OCI-LY1 (cell line): ENCODE measurements around the gene PRIM1.

Experiments
- H2AFZ ChIP-seq: fragments of 200-600 bp; sonication (generic), shearing (Covaris generic); 2 replicates; pipeline ENCODE4 v1.6.0; 2014; ENCODE audit warnings: antibody characterized with exemption, mild to moderate bottlenecking, low read length
- H3F3A ChIP-seq: fragments of 200-600 bp; sonication (generic), shearing (Covaris generic); 2 replicates; pipeline ENCODE4 v1.6.0; 2014; ENCODE audit warnings: mild to moderate bottlenecking, antibody characterized with exemption, low read length, moderate library complexity; ENCODE audit not compliant: insufficient read depth
- H3K27ac ChIP-seq: fragments of 200-600 bp; sonication (generic); 2 replicates; pipeline ENCODE4 v1.5.1; 2014; ENCODE audit warnings: low read length, mixed run types, mild to moderate bottlenecking, low read depth; ENCODE audit not compliant: poor library complexity, severe bottlenecking
- H3K27me3 ChIP-seq: fragments of 200-600 bp; sonication (generic); 2 replicates; pipeline ENCODE4 v1.6.0; 2014; ENCODE audit warnings: antibody characterized with exemption, mild to moderate bottlenecking, low read length, moderate library complexity; ENCODE audit not compliant: insufficient read depth
- H3K36me3 ChIP-seq: fragments of 200-600 bp; sonication (generic); 2 replicates; pipeline ENCODE4 v1.6.1; 2014; ENCODE audit warnings: mild to moderate bottlenecking, antibody characterized with exemption, low read length, moderate library complexity, mixed read lengths; ENCODE audit not compliant: insufficient read depth
- H3K4me1 ChIP-seq: fragments of 200-600 bp; sonication (generic); 2 replicates; pipeline ENCODE4 v1.5.1; 2014; ENCODE audit warnings: mild to moderate bottlenecking, low read length, moderate library complexity; ENCODE audit not compliant: insufficient read depth, severe bottlenecking
- H3K4me2 ChIP-seq: fragments of 200-600 bp; sonication (generic), shearing (Covaris generic); 2 replicates; pipeline ENCODE4 v1.6.1; 2014; ENCODE audit warnings: low read length
- H3K4me3 ChIP-seq: fragments of 200-600 bp; sonication (generic); 2 replicates; pipeline ENCODE4 v1.5.1; 2014; ENCODE audit warnings: low read length, low read depth, mild to moderate bottlenecking, mixed read lengths; ENCODE audit not compliant: poor library complexity, severe bottlenecking
- H3K79me2 ChIP-seq: fragments of 200-600 bp; shearing (Covaris generic); 2 replicates; pipeline ENCODE4 v1.6.1; 2016; ENCODE audit warnings: mixed run types, low read length, mixed read lengths; ENCODE audit not compliant: insufficient read depth
- H3K9ac ChIP-seq: fragments of 200-600 bp; sonication (generic), shearing (Covaris generic); 2 replicates; pipeline ENCODE4 v1.6.1; 2014; ENCODE audit warnings: mild to moderate bottlenecking, low read length, mixed read lengths
- H3K9me2 ChIP-seq: fragments of 200-600 bp; sonication (generic), shearing (Covaris generic); 2 replicates; pipeline ENCODE4 v1.6.1; 2014; ENCODE audit warnings: low read depth, mild to moderate bottlenecking, low read length, mixed read lengths
- H3K9me3 ChIP-seq: fragments of 200-600 bp; shearing (Covaris generic); 2 replicates; pipeline ENCODE4 v1.6.1; 2014; ENCODE audit warnings: low read length, mixed read lengths
- H4K20me1 ChIP-seq: fragments of 200-600 bp; sonication (generic), shearing (Covaris generic); 2 replicates; pipeline ENCODE4 v1.6.0; 2016; ENCODE audit warnings: mild to moderate bottlenecking, low read length; ENCODE audit not compliant: insufficient read depth
- EZH2 ChIP-seq: fragments of 200-600 bp; sonication (generic), shearing (Covaris generic); IDR thresholded peaks from 2 replicates; pipeline ENCODE4 v1.8.0; 2017; ENCODE audit warnings: borderline replicate concordance, mixed run types, mild to moderate bottlenecking, antibody characterized with exemption, low read length, moderate library complexity, mixed read lengths
- TF ChIP-seq, protein P1 (sequence below): fragments of 200-600 bp; sonication (generic), shearing (Covaris generic); IDR thresholded peaks from 2 replicates; pipeline ENCODE4 v1.5.1; 2017; ENCODE audit warnings: mild to moderate bottlenecking, antibody characterized with exemption, low read length, moderate library complexity, mixed read lengths

The PRIM1 gene

GRCh38 chr12:56688129-56688845, 63.8 kb downstream of the PRIM1 start, which contains the start of gene PTGES3:
PTGES3 (minus strand) TSS chr12:56688284; CDS start chr12:56687999, 285 bp downstream.
- H3K27ac ChIP-seq = peak within 1 kb of the TSS; percentile 94
- TF ChIP-seq EZH2 = no peak
- TF ChIP-seq, protein P1, sequence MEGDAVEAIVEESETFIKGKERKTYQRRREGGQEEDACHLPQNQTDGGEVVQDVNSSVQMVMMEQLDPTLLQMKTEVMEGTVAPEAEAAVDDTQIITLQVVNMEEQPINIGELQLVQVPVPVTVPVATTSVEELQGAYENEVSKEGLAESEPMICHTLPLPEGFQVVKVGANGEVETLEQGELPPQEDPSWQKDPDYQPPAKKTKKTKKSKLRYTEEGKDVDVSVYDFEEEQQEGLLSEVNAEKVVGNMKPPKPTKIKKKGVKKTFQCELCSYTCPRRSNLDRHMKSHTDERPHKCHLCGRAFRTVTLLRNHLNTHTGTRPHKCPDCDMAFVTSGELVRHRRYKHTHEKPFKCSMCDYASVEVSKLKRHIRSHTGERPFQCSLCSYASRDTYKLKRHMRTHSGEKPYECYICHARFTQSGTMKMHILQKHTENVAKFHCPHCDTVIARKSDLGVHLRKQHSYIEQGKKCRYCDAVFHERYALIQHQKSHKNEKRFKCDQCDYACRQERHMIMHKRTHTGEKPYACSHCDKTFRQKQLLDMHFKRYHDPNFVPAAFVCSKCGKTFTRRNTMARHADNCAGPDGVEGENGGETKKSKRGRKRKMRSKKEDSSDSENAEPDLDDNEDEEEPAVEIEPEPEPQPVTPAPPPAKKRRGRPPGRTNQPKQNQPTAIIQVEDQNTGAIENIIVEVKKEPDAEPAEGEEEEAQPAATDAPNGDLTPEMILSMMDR = no peak
- H3K36me3 ChIP-seq = peaks cover 39% of the 10 kb centered on the region
- no peaks in the 10 kb centered on the region for H3F3A ChIP-seq
- no peaks in the 10 kb centered on the region for H3K9me3 ChIP-seq
- peak within 1 kb of the TSS; percentile 96 for H3K9ac ChIP-seq
- H3K79me2 ChIP-seq = peaks cover 44% of the 10 kb centered on the region
- no peaks in the 10 kb centered on the region for H3K27me3 ChIP-seq
- no peaks in the 10 kb centered on the region for H4K20me1 ChIP-seq
- H3K4me3 ChIP-seq = peak within 1 kb of the TSS; percentile 99
- H3K9me2 ChIP-seq = no peaks in the 10 kb centered on the region
- H3K4me1 ChIP-seq = peaks cover 38% of the 10 kb centered on the region
- no peak within 1 kb of the TSS for H2AFZ ChIP-seq
- peak within 1 kb of the TSS; percentile 94 for H3K4me2 ChIP-seq

GRCh38 chr12:56687223-56688128, 64.6 kb downstream of the PRIM1 start:
- no peaks in the 10 kb centered on the region for H3K9me2 ChIP-seq
- H3K4me1 ChIP-seq = peaks cover 38% of the 10 kb centered on the region
- H4K20me1 ChIP-seq = no peaks in the 10 kb centered on the region
- H3K4me2 ChIP-seq = peak overlapping the region; percentile 90
- peaks cover 46% of the 10 kb centered on the region for H3K36me3 ChIP-seq
- peak overlapping the region; percentile 92 for H3K27ac ChIP-seq
- peak overlapping the region; percentile 96 for H3K9ac ChIP-seq
- peaks cover 53% of the 10 kb centered on the region for H3K79me2 ChIP-seq
- no peak overlapping the region for H2AFZ ChIP-seq
- no peaks in the 10 kb centered on the region for H3K9me3 ChIP-seq
- TF ChIP-seq, protein P1 = no peak; the same call in 1 of the 2 replicates
- no peak for TF ChIP-seq EZH2
- H3F3A ChIP-seq = no peaks in the 10 kb centered on the region
- peak overlapping the region; percentile 99 for H3K4me3 ChIP-seq
- no peaks in the 10 kb centered on the region for H3K27me3 ChIP-seq

DNA sequence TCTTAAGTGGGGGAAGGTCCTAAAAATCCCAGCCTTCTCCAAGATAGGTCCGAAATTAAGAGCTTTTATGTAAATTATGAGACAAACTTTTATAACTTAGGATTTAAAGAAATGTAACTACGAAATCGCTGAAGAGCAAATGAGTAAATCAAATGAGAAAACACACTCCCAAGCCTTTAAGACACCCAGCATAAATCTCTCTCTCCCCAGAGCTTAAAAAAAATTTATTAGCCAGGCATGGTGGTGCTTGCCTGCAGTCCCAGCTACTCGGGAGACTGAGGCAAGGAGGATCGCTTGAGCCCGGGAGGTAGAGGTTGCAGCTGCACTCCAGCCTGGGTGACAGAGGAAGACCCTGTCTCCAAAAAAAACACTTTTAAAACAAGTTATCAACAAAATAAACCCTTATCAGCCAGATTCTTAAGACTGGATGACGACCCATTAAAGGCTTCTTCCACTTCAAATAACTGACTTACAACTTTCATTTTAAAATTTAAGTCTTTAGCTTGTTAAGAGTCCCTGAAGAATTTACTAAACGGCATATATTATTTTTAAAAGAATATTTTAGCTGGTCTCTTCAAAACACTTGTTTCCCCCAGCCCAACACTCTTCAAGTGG, 67.3 kb downstream of the PRIM1 start:
- H3K4me1 ChIP-seq = peaks cover 42% of the 10 kb centered on the region
- H2AFZ ChIP-seq = no peak overlapping the region
- 0 out of 2 replicates have a peak, but pooled peaks cover 3% of the 10 kb centered on the region for H4K20me1 ChIP-seq
- H3K27me3 ChIP-seq = no peaks in the 10 kb centered on the region
- no peaks in the 10 kb centered on the region; the same call in 1 of the 2 replicates for H3F3A ChIP-seq
- no peaks in the 10 kb centered on the region for H3K9me2 ChIP-seq
- TF ChIP-seq EZH2 = no peak
- TF ChIP-seq, protein P1 = no peak
- peaks cover 79% of the 10 kb centered on the region for H3K79me2 ChIP-seq
- peak overlapping the region; percentile 36 for H3K27ac ChIP-seq
- H3K9me3 ChIP-seq = no peaks in the 10 kb centered on the region
- H3K9ac ChIP-seq = peak overlapping the region; percentile 43
- H3K4me2 ChIP-seq = peak overlapping the region; percentile 90
- H3K4me3 ChIP-seq = peak overlapping the region; percentile 99
- peaks cover 70% of the 10 kb centered on the region for H3K36me3 ChIP-seq
